Endothelial cell (in vitro differentiated cells): Measurements from ENCODE around the gene FBXO24. TPM values are rescaled to one million over a fixed set of nuclear protein-coding genes. Genes with fewer than 3 reads are reported as not detected.

ENCODE experiments used
- DNase-seq: peaks from one replicate; pipeline ENCODE4 v3.0.0; 2021; ENCODE audit warnings: low spot score
- H3K27ac Mint-ChIP-seq: one replicate; pipeline ENCODE4 v1.8.0; 2021; ENCODE audit warnings: mixed read lengths, inconsistent platforms; ENCODE audit not compliant: unreplicated experiment
- H3K27me3 Mint-ChIP-seq: one replicate; pipeline ENCODE4 v1.8.0; 2021; ENCODE audit warnings: mild to moderate bottlenecking, moderate library complexity, mixed read lengths, inconsistent platforms; ENCODE audit not compliant: unreplicated experiment
- H3K36me3 Mint-ChIP-seq: one replicate; pipeline ENCODE4 v1.8.0; 2021; ENCODE audit warnings: mild to moderate bottlenecking, low read depth, mixed read lengths, inconsistent platforms; ENCODE audit not compliant: unreplicated experiment
- H3K4me1 Mint-ChIP-seq: one replicate; pipeline ENCODE4 v1.8.0; 2021; ENCODE audit warnings: mild to moderate bottlenecking, mixed read lengths, inconsistent platforms; ENCODE audit not compliant: unreplicated experiment
- H3K4me3 Mint-ChIP-seq: one replicate; pipeline ENCODE4 v1.8.0; 2021; ENCODE audit warnings: mild to moderate bottlenecking, mixed read lengths, inconsistent platforms; ENCODE audit not compliant: unreplicated experiment
- H3K9me3 Mint-ChIP-seq: one replicate; pipeline ENCODE4 v1.8.0; 2021; ENCODE audit warnings: mixed read lengths, inconsistent platforms; ENCODE audit not compliant: unreplicated experiment
- total RNA-seq: library from RNA; stranded (reverse); fragmentation: NEBNext Ultra II Directional; extraction: Animal tissue kit (Norgen Biotek cat#: 25700); gene quantifications from one replicate; pipeline ENCODE4 v1.2.1, GENCODE V29; 2021; ENCODE audit not compliant: unreplicated experiment
- TF ChIP-seq, protein P1 (sequence below): fragments of 200-600 bp; sonication (generic); IDR thresholded peaks from one replicate; pipeline ENCODE4 v1.5.0; 2021; ENCODE audit warnings: antibody characterized with exemption; ENCODE audit not compliant: unreplicated experiment

The FBXO24 gene
- total RNA-seq, 1 donor from 2014 or later, result 1.3 TPM

DNA sequence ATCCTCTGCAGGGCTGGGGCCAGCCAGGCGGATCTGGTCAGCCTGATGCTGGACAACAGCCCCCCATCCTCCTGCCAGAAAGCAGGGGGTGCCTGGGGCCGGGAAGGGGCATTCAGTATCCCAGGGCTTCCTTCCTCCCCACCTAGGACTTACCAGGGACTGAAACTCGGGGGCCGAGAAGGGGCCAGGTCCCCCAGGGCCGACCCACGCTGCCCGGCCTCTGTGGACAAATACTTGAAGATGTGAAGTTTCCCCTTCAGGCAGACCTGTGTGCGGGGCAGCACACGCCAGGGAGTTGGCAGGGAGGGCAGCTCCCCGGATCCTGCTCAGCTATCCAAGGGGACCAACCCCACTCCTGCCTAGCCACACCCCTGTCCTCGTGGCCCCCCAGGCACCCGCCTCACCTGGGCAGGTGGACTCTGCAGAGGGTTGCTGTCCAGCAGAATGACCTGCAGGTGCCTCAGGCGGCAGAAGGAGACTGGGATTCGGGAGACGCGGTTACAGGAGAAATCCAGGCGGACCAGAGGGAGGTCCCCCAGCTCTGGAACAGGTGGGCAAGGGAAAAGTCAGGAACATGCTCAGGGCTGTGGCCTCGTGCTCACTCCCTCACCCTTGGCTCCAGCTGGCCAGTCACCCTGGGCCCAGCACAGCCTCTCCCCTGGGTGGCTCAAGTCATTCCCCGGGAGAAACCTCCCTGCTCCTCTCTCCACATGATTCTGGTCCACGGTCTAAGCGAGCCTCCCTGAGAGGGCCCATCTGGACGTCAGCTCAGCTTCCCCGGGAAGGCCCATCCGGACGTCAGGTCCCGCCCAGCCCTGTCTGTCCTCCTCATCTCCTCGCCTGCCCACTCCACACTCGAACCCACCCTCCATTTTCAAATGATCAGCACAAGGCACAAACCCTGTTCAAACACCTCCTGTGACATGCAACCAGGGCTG lies 7.6 kb upstream of the FBXO24 start:
- H3K4me3 Mint-ChIP-seq, result no peak overlapping the region

DNA sequence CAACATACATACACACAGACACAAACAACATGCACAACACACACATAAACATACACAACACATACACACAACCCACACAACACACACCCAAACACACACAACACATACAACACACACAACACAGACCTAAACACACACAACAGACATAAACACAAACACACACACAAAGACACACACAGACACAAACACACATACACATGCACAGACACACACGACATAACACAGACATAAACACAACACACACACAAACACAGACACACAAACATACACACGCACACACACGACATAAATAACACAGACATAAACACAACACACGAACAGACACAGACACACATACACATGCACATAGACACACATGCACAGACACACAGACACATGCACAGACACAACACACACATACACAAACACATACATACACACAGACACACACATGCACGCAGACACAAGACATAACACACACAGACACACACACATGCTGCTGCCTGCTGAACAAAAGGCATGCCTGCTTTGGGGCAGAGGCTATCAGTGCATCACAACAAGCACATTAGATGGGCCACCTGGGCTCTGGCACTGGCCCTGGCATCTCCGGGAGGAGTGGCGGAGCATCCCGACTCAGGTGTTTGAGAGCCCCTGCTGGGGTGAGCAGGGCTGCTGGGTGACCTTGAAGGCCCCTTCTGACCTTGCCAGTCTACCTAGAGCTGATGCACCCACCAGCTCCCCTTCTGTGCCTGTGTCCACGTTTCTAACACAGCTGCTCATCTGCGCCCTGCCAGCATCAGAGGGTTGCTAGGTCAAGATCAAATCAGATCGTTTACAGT lies 5.5 kb upstream of the FBXO24 start:
- Mint-ChIP-seq H3K4me1 (peaks cover 26% of the 10 kb centered on the region), H3K27me3 (peaks cover 18% of the 10 kb centered on the region), H3K9me3 (no peaks in the 10 kb centered on the region), H3K36me3 (peaks cover 14% of the 10 kb centered on the region), H3K27ac (no peak overlapping the region), H3K4me3 (no peak overlapping the region)
- TF ChIP-seq, protein P1, sequence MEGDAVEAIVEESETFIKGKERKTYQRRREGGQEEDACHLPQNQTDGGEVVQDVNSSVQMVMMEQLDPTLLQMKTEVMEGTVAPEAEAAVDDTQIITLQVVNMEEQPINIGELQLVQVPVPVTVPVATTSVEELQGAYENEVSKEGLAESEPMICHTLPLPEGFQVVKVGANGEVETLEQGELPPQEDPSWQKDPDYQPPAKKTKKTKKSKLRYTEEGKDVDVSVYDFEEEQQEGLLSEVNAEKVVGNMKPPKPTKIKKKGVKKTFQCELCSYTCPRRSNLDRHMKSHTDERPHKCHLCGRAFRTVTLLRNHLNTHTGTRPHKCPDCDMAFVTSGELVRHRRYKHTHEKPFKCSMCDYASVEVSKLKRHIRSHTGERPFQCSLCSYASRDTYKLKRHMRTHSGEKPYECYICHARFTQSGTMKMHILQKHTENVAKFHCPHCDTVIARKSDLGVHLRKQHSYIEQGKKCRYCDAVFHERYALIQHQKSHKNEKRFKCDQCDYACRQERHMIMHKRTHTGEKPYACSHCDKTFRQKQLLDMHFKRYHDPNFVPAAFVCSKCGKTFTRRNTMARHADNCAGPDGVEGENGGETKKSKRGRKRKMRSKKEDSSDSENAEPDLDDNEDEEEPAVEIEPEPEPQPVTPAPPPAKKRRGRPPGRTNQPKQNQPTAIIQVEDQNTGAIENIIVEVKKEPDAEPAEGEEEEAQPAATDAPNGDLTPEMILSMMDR, result no peak
- no peak for DNase-seq

More for the DNA sequence above, 7.6 kb upstream of the FBXO24 start:
- Mint-ChIP-seq H3K36me3 (peaks cover 8% of the 10 kb centered on the region), H3K27me3 (peaks cover 19% of the 10 kb centered on the region), H3K9me3 (no peaks in the 10 kb centered on the region), H3K27ac (peak overlapping the region; percentile 24), H3K4me1 (peaks cover 12% of the 10 kb centered on the region)
- TF ChIP-seq, protein P1, result no peak
- no peak for DNase-seq

- Mint-ChIP-seq H3K4me3 (peak overlapping the region; percentile 65), H3K4me1 (peaks cover 26% of the 10 kb centered on the region), H3K9me3 (no peaks in the 10 kb centered on the region), H3K27me3 (peaks cover 19% of the 10 kb centered on the region), H3K27ac (peak overlapping the region; percentile 42), H3K36me3 (peaks cover 10% of the 10 kb centered on the region)
- no peak for DNase-seq
- TF ChIP-seq, protein P1, result no peak
Measured at GRCh38 chr7:100582041-100582579, 4.0 kb upstream of the FBXO24 start.

DNA sequence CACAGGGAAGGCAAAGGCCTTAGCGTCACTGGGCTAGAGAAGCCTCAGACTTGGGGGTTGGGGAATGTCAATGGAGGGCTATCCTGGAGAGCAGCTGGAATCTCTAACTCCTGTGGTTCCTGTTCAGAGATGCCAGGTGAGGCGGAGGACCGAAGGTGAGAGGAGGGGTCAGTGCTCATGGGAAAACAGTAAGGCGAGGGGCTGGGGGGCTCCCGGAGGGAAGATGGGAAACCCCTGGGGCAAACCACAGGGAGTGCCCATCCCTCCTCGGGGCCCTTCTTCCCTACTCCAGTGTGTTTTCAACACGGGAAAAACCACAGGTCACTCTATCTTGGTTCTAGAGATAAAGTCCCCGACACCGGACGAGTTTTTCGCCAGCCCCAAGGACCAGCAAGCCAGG lies 3.5 kb upstream of the FBXO24 start:
- Mint-ChIP-seq H3K27ac (peak overlapping the region; percentile 42), H3K9me3 (no peaks in the 10 kb centered on the region), H3K4me1 (peaks cover 26% of the 10 kb centered on the region)

More for the DNA sequence above, 3.5 kb upstream of the FBXO24 start:
- H3K27me3 Mint-ChIP-seq, result peaks cover 20% of the 10 kb centered on the region
- TF ChIP-seq, protein P1, result no peak
- H3K36me3 Mint-ChIP-seq, result peaks cover 10% of the 10 kb centered on the region
- no peak for DNase-seq
- H3K4me3 Mint-ChIP-seq, result peak overlapping the region; percentile 65
